NCI-H1105 treated with DMSO at 0.1 percent for 48 hours (cell line): ENCODE results near the gene ELL2.
A peak's percentile ranks its signal among the peaks of the same experiment; 100 is the strongest.

Experiments used
- DNase-seq: peaks from one replicate; lab custom pipeline; 2025; lab: John Stamatoyannopoulos, UW

Gene ELL2

GRCh38 chr5:95961617-95962474, at the start of gene ELL2:
Gene ELL2, minus strand, starts transcription at chr5:95961851. Its CDS starts 130 bp downstream, at chr5:95961721.
- DNase-seq = peak; percentile 31

GRCh38 chr5:96008987-96009647, 47.5 kb upstream of the ELL2 start:
- DNase-seq = no peak

- no peak for DNase-seq
These were observed 46.8 kb upstream of the ELL2 start for GRCh38 chr5:96008487-96008886.

GRCh38 chr5:96007051-96007450, 45.4 kb upstream of the ELL2 start:
- no peak for DNase-seq

GRCh38 chr5:96006291-96006690, 44.6 kb upstream of the ELL2 start:
- DNase-seq = no peak

GRCh38 chr5:96004754-96005153, 43.1 kb upstream of the ELL2 start:
- DNase-seq = no peak

- DNase-seq = no peak
These were observed 42.4 kb upstream of the ELL2 start for GRCh38 chr5:96004087-96004486.

- no peak for DNase-seq
These were observed 39.6 kb upstream of the ELL2 start for GRCh38 chr5:96001262-96001661.

GRCh38 chr5:96000308-96000707, 38.7 kb upstream of the ELL2 start:
- no peak for DNase-seq

- no peak for DNase-seq
These were observed 35.5 kb upstream of the ELL2 start for GRCh38 chr5:95996904-95997723.

GRCh38 chr5:95995962-95996489, 34.4 kb upstream of the ELL2 start:
- DNase-seq = no peak

- no peak for DNase-seq
These were observed 32.1 kb upstream of the ELL2 start for GRCh38 chr5:95993776-95994175.

- DNase-seq = no peak
These were observed 31.6 kb upstream of the ELL2 start for GRCh38 chr5:95993266-95993665.

- DNase-seq = no peak
These were observed 27.8 kb upstream of the ELL2 start for GRCh38 chr5:95989283-95990048.

GRCh38 chr5:95988877-95989276, 27.2 kb upstream of the ELL2 start:
- DNase-seq = no peak

- no peak for DNase-seq
These were observed 26.4 kb upstream of the ELL2 start for GRCh38 chr5:95988094-95988493.

GRCh38 chr5:95986937-95987520, 25.4 kb upstream of the ELL2 start:
- no peak for DNase-seq

GRCh38 chr5:95986001-95986400, 24.4 kb upstream of the ELL2 start:
- DNase-seq = no peak

GRCh38 chr5:95985249-95985648, 23.6 kb upstream of the ELL2 start:
- no peak for DNase-seq

GRCh38 chr5:95984287-95984938, 22.8 kb upstream of the ELL2 start:
- no peak for DNase-seq

- no peak for DNase-seq
These were observed 21.9 kb upstream of the ELL2 start for GRCh38 chr5:95983509-95983908.
